Measurements from ENCODE around the gene PDCL2. TPM values are rescaled to one million over a fixed set of nuclear protein-coding genes. Genes with fewer than 3 reads are reported as not detected.

The PDCL2 gene
- total and polyA plus RNA-seq, 2 of the 8 experiments (the other 6 are each of a cell fraction or from before 2014, with no cell fraction given): not detected

- no peak for TF ChIP-seq YY1 (IDR thresholded peaks at IDR 0.05; ENCODE audit: low read depth, low read length)
These were observed 30.2 kb downstream of the PDCL2 start (continued) for GRCh38 chr4:55561889-55562288.

All from H1 (cell line).